Neural crest cell (in vitro differentiated cells): Measurements from ENCODE around the gene PRDM1. TPM values are rescaled to one million over a fixed set of nuclear protein-coding genes. Genes with fewer than 3 reads are reported as not detected.

ENCODE experiments used
- DNase-seq: peaks from one replicate; pipeline ENCODE4 v3.0.0; 2021; ENCODE audit warnings: low read depth, mixed read lengths, low spot score
- H3K27ac Mint-ChIP-seq: one replicate; pipeline ENCODE4 v1.8.0; 2021; ENCODE audit warnings: mild to moderate bottlenecking, mixed read lengths; ENCODE audit not compliant: unreplicated experiment
- H3K27me3 Mint-ChIP-seq: 2 replicates; pipeline ENCODE4 v1.8.0; 2021; ENCODE audit warnings: low read depth, mild to moderate bottlenecking, mixed read lengths
- H3K36me3 Mint-ChIP-seq: 2 replicates; pipeline ENCODE4 v1.8.0; 2021; ENCODE audit warnings: low read depth, mild to moderate bottlenecking, mixed read lengths
- H3K4me1 Mint-ChIP-seq: 2 replicates; pipeline ENCODE4 v1.8.0; 2021; ENCODE audit warnings: mixed read lengths
- H3K4me3 Mint-ChIP-seq: one replicate; pipeline ENCODE4 v1.8.0; 2021; ENCODE audit warnings: mild to moderate bottlenecking, mixed read lengths
- H3K9me3 Mint-ChIP-seq: 2 replicates; pipeline ENCODE4 v1.8.0; 2021; ENCODE audit warnings: mixed read lengths
- total RNA-seq: library from RNA; stranded (reverse); gene quantifications from 2 replicates; pipeline ENCODE4 v1.2.1, GENCODE V29; 2021
- TF ChIP-seq, protein P1 (sequence below): fragments of 200-600 bp; sonication (generic); conservative IDR thresholded peaks from 2 replicates; pipeline ENCODE4 v1.5.0; 2021; ENCODE audit warnings: antibody characterized with exemption, mild to moderate bottlenecking

The PRDM1 gene
- total RNA-seq, 1 donor from 2014 or later: 1.2 TPM

DNA sequence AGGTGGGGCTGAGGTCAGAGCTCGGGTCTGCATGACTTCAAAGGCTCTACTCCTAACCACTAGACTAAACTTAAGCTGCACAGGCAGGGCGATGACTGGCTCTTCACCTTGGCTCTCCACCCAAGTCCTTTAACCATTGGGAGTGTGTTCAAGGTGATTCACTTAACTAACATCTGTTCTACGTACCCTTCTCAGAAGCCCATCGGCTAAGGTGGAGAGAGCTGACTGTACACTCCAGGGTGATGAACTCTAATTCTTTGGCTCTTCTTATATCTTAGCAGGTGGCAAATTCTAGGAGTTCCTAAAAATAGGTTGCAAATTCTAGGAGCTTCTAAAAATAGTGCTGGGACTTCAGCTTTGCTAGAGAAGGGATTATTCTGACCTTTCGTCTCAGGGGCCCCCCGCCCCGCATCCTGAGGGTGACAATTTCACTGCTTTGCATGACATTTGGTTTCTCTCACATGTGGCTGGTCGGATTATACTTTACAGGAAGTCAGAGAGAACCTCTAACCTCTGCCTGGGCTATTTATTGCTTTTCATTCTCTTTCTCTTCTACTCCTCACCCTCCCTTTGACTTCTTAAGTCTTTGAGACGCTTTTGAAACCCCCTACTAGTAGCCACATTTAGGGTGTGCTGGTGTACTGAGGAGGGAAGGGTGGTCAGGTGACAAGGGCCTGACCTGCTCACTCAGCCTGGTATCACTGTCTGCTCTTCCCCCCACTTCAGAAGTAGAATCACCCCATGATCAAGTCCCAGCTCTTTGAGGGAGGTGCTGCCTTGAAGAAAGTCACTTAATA, 55.5 kb downstream of the PRDM1 start:
- peaks cover 4% of the 10 kb centered on the region for H3K27me3 Mint-ChIP-seq
- no peaks in the 10 kb centered on the region for H3K9me3 Mint-ChIP-seq
- DNase-seq: no peak
- no peak overlapping the region for H3K27ac Mint-ChIP-seq
- peaks cover 19% of the 10 kb centered on the region for H3K4me1 Mint-ChIP-seq
- TF ChIP-seq, protein P1, sequence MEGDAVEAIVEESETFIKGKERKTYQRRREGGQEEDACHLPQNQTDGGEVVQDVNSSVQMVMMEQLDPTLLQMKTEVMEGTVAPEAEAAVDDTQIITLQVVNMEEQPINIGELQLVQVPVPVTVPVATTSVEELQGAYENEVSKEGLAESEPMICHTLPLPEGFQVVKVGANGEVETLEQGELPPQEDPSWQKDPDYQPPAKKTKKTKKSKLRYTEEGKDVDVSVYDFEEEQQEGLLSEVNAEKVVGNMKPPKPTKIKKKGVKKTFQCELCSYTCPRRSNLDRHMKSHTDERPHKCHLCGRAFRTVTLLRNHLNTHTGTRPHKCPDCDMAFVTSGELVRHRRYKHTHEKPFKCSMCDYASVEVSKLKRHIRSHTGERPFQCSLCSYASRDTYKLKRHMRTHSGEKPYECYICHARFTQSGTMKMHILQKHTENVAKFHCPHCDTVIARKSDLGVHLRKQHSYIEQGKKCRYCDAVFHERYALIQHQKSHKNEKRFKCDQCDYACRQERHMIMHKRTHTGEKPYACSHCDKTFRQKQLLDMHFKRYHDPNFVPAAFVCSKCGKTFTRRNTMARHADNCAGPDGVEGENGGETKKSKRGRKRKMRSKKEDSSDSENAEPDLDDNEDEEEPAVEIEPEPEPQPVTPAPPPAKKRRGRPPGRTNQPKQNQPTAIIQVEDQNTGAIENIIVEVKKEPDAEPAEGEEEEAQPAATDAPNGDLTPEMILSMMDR: no peak
- H3K36me3 Mint-ChIP-seq: no peaks in the 10 kb centered on the region
- no peak overlapping the region for H3K4me3 Mint-ChIP-seq

DNA sequence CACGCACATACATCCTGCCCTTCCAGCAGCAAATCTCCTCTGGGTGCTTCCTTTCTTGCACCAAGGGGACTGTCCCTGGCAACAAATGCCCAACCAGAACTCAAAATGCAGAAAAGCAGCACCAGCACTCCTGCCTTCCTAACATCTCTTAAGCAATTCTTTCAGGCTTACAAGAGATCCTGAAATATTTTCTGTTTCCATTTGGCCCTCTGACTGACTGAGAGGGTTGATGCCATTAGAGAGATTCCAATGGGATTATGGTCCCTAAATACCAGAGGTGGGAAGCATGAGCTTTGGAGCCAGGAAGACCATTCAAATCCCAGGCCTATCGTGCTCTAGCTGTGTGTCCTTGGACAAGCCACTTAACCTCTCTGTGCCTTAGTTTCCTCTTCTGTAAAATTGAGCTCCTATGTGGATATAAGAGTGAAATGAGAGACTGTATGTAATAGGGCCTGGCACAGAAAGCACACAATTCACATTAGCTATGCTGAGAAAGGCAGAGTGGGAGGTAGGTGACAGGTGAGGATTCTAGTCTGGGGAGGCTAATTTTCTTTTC, 56.8 kb downstream of the PRDM1 start:
- Mint-ChIP-seq H3K9me3 (no peaks in the 10 kb centered on the region), H3K4me1 (peaks cover 19% of the 10 kb centered on the region), H3K27me3 (peaks cover 4% of the 10 kb centered on the region), H3K27ac (no peak overlapping the region), H3K4me3 (no peak overlapping the region), H3K36me3 (no peaks in the 10 kb centered on the region)
- no peak for DNase-seq
- TF ChIP-seq, protein P1: no peak

DNA sequence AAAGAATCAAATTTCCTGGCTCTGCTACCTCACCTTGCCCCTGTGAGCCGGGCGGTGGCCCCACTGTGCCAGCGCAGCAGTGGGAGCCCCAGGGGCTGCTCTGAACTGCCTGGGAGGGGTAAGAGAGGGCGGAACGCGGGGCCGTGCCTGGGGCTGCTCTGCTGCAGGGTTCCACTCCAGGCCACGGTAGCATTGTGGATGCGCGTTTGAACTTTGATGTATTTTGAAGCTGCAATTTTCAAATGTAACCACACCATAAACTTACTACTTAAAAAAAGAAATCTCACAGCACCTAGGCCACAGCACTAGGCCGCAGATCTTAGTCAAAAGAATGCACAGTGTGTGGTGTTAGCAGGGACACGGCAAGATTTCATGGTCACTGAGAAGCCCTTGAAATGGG, 57.5 kb downstream of the PRDM1 start:
- TF ChIP-seq, protein P1: no peak
- no peaks in the 10 kb centered on the region for H3K36me3 Mint-ChIP-seq
- H3K4me3 Mint-ChIP-seq: no peak overlapping the region
- peaks cover 4% of the 10 kb centered on the region for H3K27me3 Mint-ChIP-seq
- no peak for DNase-seq
- H3K4me1 Mint-ChIP-seq: peaks cover 19% of the 10 kb centered on the region
- no peaks in the 10 kb centered on the region for H3K9me3 Mint-ChIP-seq
- no peak overlapping the region for H3K27ac Mint-ChIP-seq

DNA sequence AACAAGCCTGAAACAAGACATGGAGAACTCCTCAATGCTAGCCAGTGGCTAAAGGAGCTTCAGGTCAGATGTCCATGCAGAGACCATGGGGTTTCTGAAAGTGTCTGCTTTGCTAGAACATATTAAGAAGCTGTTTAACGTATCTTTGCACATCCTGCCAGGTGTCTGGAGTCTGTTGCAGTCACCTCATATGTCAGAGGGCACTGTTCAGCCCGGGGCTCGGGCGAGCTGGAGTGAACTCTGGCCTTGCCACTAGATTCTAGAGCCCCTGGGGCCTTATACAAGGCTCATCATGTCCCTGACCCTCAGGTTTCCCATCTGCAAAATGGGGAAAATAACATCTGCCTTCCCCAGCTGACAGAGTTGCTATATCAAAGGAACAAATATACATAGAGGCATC, 59.0 kb downstream of the PRDM1 start:
- Mint-ChIP-seq H3K4me3 (no peak overlapping the region), H3K27ac (no peak overlapping the region), H3K4me1 (peaks cover 19% of the 10 kb centered on the region), H3K9me3 (no peaks in the 10 kb centered on the region), H3K27me3 (peaks cover 4% of the 10 kb centered on the region), H3K36me3 (no peaks in the 10 kb centered on the region)
- TF ChIP-seq, protein P1: no peak
- DNase-seq: no peak

DNA sequence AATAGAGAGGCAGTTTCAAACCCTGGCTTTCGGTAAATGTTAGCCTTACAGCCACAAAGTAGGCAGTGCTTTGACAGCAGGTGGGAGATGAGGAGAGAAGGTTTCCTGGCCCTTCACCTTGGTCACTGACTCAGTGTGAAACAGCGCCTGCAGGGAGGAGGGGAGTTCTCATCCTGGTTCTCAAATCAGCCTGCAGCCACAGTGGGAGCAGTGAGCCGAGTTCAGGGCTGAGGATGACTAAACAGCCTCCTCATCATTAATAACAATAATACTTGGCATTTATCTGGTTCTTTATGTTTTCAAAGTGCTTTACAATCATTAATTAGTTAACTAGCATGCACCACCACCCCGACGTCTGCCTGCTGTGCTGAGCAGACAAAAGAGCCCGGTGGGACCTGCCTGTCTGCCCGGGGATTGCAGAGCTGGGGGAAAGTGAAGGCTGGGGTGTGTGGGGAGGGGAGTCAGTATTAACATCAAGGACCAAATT, 59.6 kb downstream of the PRDM1 start:
- H3K9me3 Mint-ChIP-seq: no peaks in the 10 kb centered on the region
- peak overlapping the region; percentile 81 for H3K27ac Mint-ChIP-seq
- peaks cover 19% of the 10 kb centered on the region for H3K4me1 Mint-ChIP-seq
- H3K27me3 Mint-ChIP-seq: peaks cover 4% of the 10 kb centered on the region
- no peak for DNase-seq
- H3K36me3 Mint-ChIP-seq: no peaks in the 10 kb centered on the region
- no peak overlapping the region for H3K4me3 Mint-ChIP-seq
- TF ChIP-seq, protein P1: no peak
